Fibroblast of skin of back (primary cell): ENCODE data around the gene MAFB. TPM values are rescaled to one million over a fixed set of nuclear protein-coding genes. Genes with fewer than 3 reads are reported as not detected.
"Not testable (repeated sequence)": the region's sequence is repeated elsewhere in the genome, so short reads cannot be mapped to it uniquely, and the experiment has no call there.

Experiments
- DNase-seq: peaks from one replicate; pipeline ENCODE4 v3.0.0-alpha.2; 2013
- polyA plus RNA-seq, 2 experiments: library from polyadenylated mRNA; unstranded; fragments of 120-200 nt; gene quantifications; one replicate each; pipeline ENCODE4 v1.2.1, GENCODE V29; 2013; ENCODE audit not compliant: insufficient read length in 2 of 2

MAFB gene
- 4.4 TPM for polyA plus RNA-seq (2013, experiment 1 of 2; ENCODE audit: insufficient read length)
- 2.9 TPM for polyA plus RNA-seq (2013, experiment 2 of 2; ENCODE audit: insufficient read length)

DNA sequence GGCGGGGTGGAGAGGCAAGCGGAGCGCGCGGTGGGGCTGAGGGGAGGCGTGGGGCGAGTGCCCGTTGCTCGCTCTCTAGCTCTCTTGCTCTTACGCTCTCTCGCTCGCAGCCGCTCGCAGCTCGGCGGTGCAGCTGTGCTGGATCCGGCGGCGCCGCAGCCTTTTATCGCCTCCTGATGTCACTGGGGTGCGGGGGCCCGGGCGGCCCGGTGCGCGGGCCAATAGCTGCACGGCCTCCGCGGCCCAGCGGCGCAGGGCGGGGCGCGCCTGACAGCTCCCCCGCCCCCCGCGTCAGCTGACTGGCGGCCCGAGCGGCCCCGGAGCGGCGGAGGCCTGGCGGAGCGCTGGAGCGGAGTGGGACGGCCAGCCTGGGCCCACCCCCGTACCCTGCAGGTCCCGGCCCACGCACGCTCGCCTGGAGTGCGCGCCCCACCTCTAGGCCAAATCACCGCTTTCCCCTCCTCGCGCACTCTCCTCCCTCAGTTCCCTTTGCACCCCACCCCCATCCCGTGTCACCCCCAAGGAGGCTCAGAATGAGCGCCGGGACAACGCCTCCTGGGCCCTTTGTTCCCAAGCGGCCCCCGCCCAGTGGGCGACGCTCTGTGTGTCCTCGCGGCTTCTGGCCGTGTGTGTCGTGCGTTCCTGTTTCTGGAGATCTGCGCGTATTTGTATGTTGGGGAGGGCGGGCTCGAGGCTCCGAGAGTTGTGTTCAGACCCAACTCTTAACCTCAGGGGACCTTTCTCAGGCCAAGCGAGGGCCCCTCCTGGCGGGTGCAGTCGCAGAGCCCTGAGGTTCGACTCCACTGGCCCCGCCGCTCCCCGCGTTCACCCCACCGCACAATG is at the start of gene MAFB:
MAFB (minus strand) TSS at position 137 of the 843 bp plus-strand sequence. CDS start 386 bp downstream, outside the sequence.
- peak; percentile 94 for DNase-seq

DNA sequence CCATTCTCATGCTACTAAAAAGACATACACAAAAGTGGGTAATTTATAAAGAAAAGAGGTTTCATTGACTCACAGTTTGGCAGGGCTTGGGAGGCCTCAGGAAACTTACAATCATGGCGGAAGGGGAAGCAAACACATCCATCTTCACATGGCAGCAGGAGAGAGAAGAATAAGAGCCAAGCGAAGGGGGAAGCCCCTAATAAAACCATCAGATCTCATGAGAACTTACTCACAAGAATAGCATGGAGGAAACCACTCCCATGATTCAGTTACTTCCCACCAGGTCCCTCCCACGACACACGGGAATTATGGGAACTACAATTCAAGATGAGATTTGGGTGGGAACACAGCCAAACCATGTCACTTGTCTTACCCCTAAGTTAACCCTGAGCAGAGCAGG is 47.4 kb upstream of the MAFB start:
- not testable (repeated sequence) for DNase-seq

DNA sequence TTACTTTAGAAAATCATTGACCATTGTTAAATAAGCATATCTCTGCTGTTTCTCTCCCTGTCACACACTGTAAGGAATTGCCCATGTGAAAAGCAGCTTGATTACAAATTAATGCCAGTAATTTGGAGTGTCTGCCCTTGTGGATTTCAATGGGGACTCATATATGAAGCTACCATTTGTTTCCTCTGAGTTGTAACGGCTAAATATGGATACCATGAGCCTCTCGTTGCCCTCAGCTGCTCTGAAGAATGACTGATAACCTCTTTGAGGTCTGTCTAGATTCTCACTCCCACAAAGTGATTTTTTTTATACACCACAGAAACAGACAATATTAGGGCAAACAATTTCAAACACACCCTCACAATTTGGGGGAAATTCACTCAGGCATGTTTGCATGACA is 40.0 kb upstream of the MAFB start:
- no peak for DNase-seq

GRCh38 chr20:40728470-40728869 is 39.4 kb upstream of the MAFB start:
- DNase-seq = peak; percentile 3

DNA sequence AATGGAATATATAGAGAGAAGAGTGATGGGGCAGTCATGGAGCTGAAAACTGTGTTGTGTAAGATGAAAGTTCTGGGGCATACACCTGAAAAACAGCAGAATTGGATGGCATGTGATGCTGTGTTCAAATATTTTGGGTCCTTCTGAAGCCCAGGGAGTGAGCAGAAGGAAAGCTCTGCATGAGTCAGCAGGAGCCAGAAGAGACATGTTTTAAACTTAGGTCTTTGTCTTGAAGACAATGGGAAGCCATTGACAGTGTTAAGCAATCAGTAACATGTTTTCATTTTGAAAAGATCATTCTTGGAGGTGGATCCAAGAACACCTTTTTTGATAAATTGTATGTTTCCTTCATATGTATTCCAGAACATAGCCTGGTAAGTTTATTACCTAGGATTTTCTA is 38.9 kb upstream of the MAFB start:
- no peak for DNase-seq

GRCh38 chr20:40726776-40727175 is 37.7 kb upstream of the MAFB start:
- no peak for DNase-seq

GRCh38 chr20:40724566-40724965 is 35.5 kb upstream of the MAFB start:
- DNase-seq = no peak

DNA sequence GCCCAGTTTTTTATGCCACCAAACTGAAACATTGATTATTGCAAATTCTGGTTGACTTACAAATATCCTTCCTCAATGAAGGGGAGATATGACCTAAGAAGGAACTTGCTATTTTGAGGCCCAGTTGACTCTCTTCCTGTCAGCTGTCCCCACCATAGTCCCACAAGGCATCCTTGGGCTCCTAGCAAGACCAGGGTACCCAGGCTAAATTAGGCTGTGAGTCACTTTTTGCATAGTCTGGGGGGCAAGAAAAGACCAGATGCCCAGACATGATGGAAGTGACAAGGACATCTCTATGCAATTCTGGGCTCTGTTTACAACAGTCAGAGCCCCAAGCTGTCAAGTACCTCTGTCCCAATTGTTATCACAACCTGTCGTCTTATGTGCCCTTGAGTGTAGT is 31.8 kb upstream of the MAFB start:
- DNase-seq = no peak

GRCh38 chr20:40720099-40720498 is 31.1 kb upstream of the MAFB start:
- no peak for DNase-seq

DNA sequence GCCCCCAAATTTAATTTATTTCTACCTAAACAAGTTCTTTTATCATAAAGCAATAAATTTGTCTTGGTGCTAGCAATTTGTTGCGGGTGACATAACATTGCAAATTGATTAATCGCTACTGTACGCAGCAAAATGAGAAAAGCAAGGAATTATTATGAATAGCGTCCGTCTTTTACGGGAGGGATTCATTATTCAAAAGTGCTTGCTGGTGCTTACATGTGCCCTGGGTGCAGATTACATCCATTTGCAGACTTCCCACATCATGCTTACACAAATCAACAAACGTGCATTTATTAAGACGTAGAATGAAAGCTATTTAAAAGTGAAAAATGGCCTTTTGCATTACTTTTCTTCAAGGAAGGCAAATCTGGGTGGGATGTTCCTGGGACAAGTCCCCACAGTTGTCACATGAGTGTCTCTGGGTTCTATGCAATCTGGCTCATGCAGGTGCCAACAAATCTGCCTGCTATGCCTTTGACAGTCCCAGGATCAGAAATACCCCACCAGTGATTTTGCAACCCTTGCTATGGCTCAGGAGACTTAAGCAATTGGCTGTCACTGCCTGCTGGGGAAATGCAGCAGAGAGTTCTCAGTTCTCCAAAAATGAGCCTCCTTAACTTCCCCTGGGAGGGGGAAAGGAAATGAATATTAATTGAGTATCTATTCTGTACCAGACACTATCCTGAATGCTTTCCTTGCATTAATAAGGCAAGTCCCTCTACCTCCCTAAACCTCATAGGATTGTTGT is 30.1 kb upstream of the MAFB start:
- no peak for DNase-seq

GRCh38 chr20:40718214-40718977 is 29.4 kb upstream of the MAFB start:
- DNase-seq = no peak

GRCh38 chr20:40717343-40717865 is 28.4 kb upstream of the MAFB start:
- no peak for DNase-seq

DNA sequence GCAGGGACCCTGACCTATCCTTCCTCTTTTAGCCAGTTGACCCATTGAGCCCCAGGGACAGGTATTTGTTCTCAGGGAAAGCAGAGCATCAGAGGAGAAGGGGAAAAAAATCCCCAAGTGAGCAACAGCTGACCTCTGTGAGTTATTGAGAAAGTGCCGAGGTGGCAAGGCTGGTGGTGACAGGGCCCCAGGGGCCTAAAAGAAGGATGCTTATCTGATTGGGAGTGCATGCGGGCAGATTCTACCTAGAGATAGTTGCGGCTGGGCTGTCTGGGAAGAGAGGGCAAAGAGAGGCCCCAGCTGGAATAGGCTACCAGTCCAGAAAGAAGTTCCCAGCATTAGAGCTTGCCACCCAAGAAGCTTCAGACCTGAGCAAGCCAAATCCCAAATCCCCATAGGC is 26.5 kb upstream of the MAFB start:
- DNase-seq = no peak

DNA sequence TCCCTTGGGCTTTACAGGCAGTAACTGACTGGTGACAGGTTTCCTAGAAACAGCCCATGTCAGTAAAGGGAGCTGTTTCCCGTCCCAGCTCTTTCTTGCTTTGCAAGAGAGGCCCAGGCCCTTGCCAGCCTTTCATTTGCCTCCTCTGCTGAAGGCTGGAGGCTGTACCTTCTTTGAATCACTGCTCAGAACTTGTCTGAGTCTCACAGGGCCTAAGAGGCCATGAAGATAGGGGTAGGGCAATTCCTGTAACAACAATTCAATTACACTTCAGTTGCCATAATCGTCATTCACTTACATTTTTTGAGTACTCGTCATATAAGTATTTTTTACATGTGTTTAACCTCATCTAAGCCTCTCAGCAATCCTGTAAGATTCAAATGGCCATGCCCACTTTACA is 25.9 kb upstream of the MAFB start:
- DNase-seq = no peak

- no peak for DNase-seq
These were observed 25.1 kb upstream of the MAFB start for GRCh38 chr20:40714109-40714508.

- DNase-seq = no peak
These were observed 24.5 kb upstream of the MAFB start for GRCh38 chr20:40713508-40713907.

DNA sequence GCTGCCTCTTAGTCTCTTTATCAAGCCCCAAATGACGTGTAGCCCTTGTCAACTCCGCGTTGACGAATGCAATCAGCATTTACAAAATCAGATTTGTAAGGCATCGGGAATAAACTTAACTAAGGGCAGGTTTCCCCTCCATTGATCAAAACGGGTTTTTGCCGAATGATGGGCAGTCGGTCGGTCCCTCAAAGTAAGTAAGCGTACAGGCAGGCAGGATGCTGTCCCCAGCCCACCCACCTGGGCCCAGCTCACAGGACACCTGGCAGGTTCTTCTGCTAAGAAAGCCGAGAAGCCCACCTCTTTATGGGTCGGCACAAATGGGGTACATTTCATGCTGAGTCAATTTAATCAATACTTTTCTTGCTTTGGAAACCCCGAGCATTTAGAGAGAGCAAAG is 22.0 kb upstream of the MAFB start:
- no peak for DNase-seq

- DNase-seq = no peak
These were observed 21.6 kb upstream of the MAFB start for GRCh38 chr20:40710603-40711002.

DNA sequence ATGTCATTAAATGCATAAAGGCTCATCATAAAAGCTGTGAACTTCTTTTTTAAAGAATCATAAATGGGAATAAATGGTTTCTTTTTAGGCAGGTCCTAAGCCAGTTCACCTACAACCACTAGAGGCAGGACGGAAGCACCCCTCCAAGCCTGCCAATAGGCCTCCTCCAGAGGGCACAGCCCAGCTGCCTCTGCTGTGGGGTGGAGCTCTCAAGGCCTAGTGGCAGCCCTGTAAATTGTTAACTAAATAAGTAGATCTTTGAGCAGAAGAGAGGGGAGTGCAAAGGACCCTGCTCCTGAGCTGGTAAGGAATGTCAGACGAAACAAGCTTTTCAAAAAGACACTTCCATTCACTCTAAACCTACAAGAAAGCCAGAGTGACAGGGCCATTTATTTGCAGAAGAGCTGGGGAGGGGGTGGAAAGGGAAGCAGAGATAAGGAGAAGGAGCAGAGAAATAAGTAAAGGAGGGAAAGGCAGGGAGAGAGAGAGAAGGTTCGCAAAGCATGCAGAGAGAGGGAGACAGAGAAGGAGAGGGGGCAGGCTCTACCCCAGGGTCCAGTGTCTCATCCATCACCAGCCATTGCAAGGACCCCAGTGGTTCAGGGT is 18.0 kb upstream of the MAFB start:
- DNase-seq = no peak

- no peak for DNase-seq
These were observed 16.4 kb upstream of the MAFB start for GRCh38 chr20:40705413-40705812.

- no peak for DNase-seq
These were observed 15.8 kb upstream of the MAFB start for GRCh38 chr20:40704828-40705227.

DNA sequence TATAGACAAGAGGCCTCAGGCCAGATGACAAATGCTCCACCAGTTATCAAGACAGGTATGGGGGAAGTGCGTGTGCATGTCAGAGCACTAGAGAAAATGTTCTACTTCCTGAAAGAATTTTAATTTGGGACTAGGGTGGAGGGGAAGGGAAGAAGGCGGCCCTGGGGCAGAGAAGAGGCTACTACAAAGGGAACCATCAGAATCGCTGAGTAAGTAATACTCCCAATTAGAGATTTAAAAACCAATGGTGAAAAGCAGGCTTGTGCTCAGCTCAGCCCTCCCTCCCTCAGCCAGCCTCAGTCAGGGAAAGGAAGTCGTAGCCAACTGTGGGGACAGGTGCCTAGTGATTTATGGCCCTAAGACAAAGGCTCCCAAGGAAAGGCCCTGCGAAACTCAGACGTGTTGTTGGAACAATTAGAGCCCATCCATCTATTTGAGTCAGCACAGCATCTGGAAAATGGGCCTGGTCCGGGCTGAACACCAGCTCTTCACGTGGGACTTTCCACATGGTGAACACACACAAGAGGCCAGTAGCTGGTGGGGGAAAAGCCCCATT is 15.0 kb upstream of the MAFB start:
- DNase-seq = no peak
